ENCODE data around the gene AGAP2. TPM values are rescaled to one million over a fixed set of nuclear protein-coding genes. Genes with fewer than 3 reads are reported as not detected.
A peak's percentile ranks its signal among the peaks of the same experiment; 100 is the strongest.

Gene AGAP2
- total RNA-seq, 1 experiment from 2014 or later: 0.99 TPM

- DNase-seq (ENCODE audit: low spot score): no peak
These were observed 1.6 kb downstream of the AGAP2 start for GRCh38 chr12:57736741-57737466.

DNA sequence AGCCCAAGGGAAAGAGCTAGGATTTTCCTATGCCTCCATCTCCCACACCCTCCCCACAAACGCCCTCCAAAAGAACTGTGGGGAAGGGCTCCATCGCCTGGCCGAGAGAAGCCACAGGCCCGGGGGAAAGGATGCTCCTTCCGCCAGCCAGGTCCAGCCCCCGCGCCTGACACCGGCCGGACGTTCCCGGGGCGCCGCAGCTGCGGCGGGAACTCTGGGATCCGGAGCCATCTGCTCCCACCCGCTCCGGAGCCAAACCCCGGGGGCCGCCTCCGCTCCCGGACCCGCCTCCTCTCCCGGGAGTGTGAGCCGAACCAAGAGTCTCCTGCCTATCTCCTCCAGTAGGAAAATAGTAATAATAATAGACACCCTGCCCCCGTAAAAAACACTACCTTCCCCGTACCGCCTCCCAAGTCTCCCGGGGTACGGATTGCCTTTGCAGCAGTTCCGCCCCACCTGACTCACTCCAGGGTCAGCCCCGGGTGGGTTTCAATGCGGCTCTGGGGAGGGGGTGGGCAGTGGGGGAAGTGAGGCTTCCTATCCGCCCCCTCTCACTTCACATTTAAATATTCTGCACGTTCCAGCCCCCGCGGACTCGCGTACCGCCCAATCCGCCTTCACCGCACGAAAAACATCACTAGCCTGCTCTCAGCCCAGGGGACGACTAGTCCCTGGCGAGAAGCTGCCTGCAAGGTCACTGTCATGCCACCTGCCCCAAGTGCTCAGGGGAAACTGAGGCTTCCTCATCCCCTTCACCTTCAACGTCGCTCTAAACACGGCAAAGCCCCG lies 2.4 kb downstream of the AGAP2 start:
- DNase-seq (ENCODE audit: low spot score): no peak

DNA sequence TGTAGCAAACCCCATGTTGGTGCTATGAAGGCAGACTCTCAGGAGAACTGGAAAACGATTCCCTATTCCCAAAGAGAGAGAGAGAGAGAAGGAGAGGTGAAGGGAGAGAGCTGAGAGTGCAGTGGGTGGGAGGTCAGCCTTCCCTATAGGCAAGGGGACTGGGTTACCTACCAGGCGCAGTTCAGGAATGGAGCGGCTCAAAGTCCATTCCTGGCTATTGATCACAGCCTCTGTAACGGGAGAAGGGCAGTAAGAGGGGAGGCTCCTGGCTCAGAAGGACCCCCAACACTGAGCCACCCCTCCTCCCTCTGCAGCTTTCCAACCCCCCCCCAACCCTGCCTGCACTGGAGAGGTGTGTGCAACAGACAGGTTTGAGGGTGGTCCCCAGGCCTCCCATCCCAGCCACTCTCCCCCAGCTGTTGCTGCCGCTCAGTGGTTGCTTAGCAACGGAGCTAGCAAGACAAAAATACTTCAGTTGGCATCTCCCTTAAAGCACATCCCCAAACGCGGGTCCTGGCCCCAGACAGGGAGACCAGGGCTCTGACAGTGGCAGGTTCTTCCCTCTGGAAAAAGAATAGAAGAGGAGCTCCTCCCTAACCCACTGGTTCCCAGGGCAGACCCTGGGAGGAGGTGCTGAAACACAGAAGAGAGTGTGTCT lies 3.2 kb downstream of the AGAP2 start:
- DNase-seq (ENCODE audit: low spot score): no peak

GRCh38 chr12:57734591-57734990 lies 4.0 kb downstream of the AGAP2 start:
- DNase-seq (ENCODE audit: low spot score): no peak

GRCh38 chr12:57733928-57734327 lies 4.6 kb downstream of the AGAP2 start:
- no peak for DNase-seq (ENCODE audit: low spot score)

GRCh38 chr12:57732726-57733593 lies 5.6 kb downstream of the AGAP2 start:
- DNase-seq (ENCODE audit: low spot score): no peak

DNA sequence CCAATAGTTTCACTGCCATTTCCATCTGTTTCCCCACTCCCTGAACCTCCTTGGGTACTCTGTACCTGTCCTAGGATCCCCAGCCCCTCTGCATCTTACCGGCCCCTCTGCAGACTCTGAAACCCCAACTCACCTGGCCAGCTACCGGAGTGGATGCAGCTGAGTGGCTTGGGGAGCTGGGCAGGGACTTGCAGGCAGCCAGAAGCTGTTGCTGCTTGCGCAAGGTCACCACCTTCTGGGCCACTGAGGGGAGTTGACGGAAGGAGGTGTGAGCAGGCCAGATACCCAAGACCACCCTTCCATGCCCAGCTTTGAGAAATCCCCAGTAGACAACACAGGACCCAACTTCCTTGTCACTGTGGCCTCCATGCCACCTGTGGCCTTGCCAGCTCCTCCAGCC lies 6.3 kb downstream of the AGAP2 start:
- no peak for DNase-seq (ENCODE audit: low spot score)

DNA sequence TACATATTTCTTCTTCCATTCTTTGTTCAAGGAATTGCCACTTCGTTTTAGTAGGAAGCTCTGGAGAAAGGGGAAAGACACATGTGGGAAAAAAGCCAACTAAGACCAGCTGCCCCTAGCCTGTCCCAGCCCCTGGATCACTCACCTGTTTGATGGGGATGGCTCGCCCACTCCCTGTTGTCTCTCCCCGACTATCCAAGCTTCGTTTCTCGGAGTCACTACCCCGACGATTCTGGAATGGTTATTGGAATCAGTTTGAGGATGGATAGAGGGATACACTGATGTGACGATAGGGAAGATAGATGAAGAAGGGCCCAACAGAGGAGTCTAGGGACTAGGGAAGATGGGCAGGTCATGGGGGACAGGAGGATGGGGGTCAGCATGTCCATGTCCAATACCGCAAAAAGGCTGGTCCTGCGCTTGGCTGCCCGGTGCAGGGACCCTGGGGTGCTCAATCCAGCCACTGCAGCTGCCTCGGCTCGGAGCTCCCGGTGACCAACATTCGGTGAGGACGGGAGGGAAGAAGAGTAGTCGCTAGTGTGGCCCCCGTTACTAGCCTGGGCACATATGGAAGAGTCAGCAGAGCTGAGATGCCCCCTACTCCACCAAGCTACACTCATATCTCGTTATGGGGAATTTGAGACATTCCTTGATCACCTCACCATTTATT lies 7.0 kb downstream of the AGAP2 start:
- no peak for DNase-seq (ENCODE audit: low spot score)

GRCh38 chr12:57730336-57731067 lies 8.0 kb downstream of the AGAP2 start:
- no peak for DNase-seq (ENCODE audit: low spot score)

DNA sequence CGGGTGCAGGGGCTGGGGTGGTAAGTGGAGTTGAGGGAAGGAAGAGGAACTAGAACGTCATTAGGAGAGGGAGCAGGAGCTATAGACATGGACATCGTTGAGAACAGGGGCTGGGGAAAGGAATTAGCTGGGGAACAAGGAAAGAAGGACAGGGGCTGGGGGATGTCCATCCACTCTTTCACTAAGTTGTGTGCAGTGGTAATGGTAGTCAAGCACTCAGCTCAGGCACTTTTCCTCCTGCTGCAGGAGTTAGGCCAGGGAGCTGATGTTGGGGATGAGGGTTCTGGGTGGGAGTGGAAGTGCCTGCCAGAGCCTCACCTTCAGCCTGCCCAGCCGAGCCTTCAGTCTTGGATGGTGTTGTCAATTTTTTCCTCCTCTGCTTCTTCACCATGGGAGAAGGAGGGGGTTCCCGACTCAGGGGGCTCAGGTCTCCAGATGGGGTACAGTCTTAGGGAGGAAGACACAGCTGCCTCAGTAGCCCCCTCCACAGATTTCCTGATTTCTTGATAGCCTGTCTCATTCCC lies 9.2 kb downstream of the AGAP2 start:
- DNase-seq (ENCODE audit: low spot score): no peak

DNA sequence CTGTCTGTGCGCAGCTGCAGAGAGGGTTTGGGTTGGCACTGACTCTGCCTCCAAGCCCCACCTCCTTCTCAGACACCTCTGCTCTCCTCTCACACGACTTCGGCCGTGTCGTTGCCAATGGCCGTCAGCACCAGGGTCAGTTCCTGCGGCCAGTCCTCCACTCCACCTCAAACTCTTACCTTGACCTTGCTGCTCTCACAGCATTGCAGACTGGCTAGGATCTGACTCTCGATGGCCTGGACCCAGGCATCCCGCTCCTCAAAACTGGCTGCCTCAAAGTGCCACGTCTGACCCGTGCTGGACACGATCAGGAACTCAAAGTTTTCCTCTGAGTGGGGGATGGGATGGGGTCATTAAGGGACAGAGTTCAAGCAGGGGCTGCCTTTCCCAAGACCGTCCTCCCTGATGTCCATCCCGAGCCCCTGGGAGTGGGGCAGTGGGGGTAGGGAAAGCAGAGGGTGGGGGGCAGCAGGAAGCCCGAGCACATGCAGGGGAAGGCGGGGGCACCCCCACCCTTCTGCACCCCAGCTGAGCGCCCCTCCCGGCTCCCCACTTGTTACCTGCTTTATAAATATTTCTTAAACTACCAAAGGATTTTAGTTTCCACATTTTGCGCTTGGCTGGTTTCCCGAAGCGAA lies 10.7 kb downstream of the AGAP2 start:
- no peak for DNase-seq (ENCODE audit: low spot score)

DNA sequence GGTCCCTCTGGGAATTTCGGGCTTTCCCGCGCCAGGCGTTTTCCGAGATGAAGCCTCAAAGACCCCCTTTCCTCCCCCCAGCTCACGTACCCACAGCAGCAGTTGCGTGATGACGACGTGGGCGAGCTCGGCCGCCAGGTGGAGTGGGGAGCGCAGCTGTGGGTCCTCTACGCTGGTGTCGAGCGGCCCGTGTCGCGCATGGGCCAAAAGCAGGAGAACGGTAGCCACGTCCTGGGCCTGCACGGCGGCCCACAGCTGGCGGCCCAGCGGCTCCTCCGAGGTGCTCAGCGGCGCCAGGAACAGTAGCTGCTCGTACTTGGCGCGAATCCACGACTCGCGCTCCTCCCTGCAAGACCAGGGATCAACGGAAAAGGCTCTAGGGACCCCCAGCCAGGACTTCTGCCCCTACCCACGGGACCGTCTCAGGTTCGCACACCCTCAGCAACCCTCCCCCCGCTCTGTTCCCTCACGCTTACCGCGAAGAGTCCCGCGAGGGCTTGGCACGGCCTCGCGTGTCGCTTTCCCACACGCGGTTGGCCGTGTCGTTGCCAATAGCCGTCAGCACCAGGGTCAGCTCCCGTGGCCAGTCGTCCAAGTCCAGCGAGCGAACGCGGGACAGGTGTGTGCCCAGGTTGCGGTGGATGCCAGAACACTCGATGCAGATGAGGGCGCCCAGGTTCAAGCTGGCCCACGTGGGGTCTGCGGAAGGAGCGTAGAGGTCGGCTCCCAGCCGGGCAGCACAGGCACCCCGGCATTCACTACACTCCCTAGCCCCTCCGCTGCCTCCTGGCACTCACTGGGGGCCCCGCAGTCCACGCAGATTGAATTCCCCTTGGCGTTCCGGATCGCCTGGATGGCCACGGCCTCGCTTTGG lies 11.4 kb downstream of the AGAP2 start:
- no peak for DNase-seq (ENCODE audit: low spot score)

- DNase-seq (ENCODE audit: low spot score): peak; percentile 74
These were observed 12.2 kb downstream of the AGAP2 start for GRCh38 chr12:57726151-57726883.

- DNase-seq (ENCODE audit: low spot score): no peak
These were observed 12.7 kb downstream of the AGAP2 start for GRCh38 chr12:57725851-57726150.

DNA sequence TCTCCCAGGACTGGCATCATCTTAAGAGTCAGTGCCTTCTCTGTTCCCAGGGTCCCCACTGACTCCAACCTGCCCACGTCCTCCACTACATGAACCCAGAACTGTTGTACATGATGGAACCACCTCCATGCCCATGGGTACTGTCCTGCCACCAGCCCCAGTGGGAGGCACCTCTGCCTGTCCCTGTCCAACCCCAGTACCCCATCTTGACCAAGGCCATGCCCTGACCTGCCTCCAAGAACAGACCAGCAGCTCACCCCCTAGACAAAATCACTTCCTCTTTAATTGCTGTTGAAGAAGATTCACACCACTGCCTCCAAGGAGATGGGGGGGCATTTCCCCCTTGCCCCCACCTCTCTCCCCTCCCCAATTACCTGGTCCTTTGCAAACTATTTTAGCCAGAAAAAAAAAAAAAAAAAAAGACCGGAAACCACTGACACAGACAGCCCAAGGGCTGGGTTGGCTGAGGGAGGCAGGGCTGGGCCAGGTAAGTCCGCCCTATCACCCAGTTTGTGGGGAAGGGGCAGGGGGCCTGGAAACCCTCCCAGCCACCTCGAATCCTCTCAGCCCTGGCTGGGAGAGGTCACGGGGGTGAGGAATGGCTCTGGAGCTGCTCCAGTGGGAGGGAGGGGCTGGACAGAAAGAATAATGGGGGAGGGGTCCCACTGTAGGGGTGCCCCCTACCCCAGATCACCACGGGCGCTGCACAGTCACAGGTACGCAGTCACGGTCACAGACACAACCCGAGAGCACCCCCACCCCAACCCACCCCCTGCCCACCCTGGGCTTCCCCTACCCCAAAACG lies 13.4 kb downstream of the AGAP2 start:
- DNase-seq (ENCODE audit: low spot score): no peak

- no peak for DNase-seq (ENCODE audit: low spot score)
These were observed 14.3 kb downstream of the AGAP2 start for GRCh38 chr12:57724003-57724935.

Measured in H4 (cell line).